ENCODE data around the gene SLC38A3.

SLC38A3 gene

GRCh38 chr3:50269977-50270413 lies 64.9 kb downstream of the SLC38A3 start:
- no peak for FAIRE-seq

GRCh38 chr3:50270422-50271224 lies 65.6 kb downstream of the SLC38A3 start:
- FAIRE-seq, result no peak
